ENCODE measurements around the gene CAPN15.

- no peak for TF ChIP-seq POLR2AphosphoS5 (IDR thresholded peaks at IDR 0.05; ENCODE audit: low read depth)
- TF ChIP-seq CTCF (IDR thresholded peaks at IDR 0.05; ENCODE audit: insufficient read depth, low read length): no peak
- no peak for TF ChIP-seq REST (IDR thresholded peaks at IDR 0.05; ENCODE audit: insufficient replicate concordance, low read depth)
Observed at GRCh38 chr16:565419-566330, 38.2 kb downstream of the CAPN15 start.

All from HL-60 (cell line).